ENCODE data around the gene HSPB9.

- TF ChIP-seq CTCF (IDR thresholded peaks at IDR 0.05; ENCODE audit: low read depth, low read length) = no peak
- no peak for TF ChIP-seq MAX (IDR thresholded peaks at IDR 0.05; ENCODE audit: low read depth, low read length)
These were observed 33.9 kb upstream of the HSPB9 start for GRCh38 chr17:42088736-42089135.

Measured in NB4 (cell line).